GM23338 (cell line): ENCODE data around the gene TMEM37.

ENCODE experiments used
- CREB1 ChIP-seq: fragments of 250-450 bp; sonication (Bioruptor Pico); IDR thresholded peaks from 2 replicates; pipeline ENCODE4 v1.5.0; 2020; ENCODE audit warnings: low read depth, mild to moderate bottlenecking, moderate library complexity
- CTCF ChIP-seq, 2 experiments: fragments of 200-600 bp in 1 of 2; sonication (generic) in 1 of 2; conservative IDR thresholded peaks; 2 replicates each; pipeline versions ENCODE4 v1.5.1 to v1.6.1; 2016 to 2017; ENCODE audit warnings: antibody characterized with exemption in 2 of 2, low read depth in 2 of 2, mild to moderate bottlenecking in 2 of 2, moderate library complexity in 1 of 2
- EZH2 ChIP-seq: fragments of 200-600 bp; sonication (generic); IDR thresholded peaks from one replicate; pipeline ENCODE4 v1.8.0; 2017; ENCODE audit warnings: antibody characterized with exemption, mild to moderate bottlenecking, low read depth; ENCODE audit not compliant: unreplicated experiment
- NANOG ChIP-seq: IDR thresholded peaks from 2 replicates; pipeline ENCODE4 v1.6.1; 2016; ENCODE audit warnings: antibody characterized with exemption, borderline replicate concordance
- POLR2AphosphoS5 ChIP-seq: IDR thresholded peaks from 2 replicates; pipeline ENCODE4 v1.6.1; 2016; ENCODE audit warnings: antibody characterized with exemption, low read depth
- REST ChIP-seq: IDR thresholded peaks from one replicate; pipeline ENCODE4 v1.6.1; 2018; ENCODE audit warnings: antibody characterized with exemption; ENCODE audit not compliant: unreplicated experiment
- ZNF114 ChIP-seq: fragments of 250-450 bp; sonication (Bioruptor Pico); IDR thresholded peaks from 2 replicates; pipeline ENCODE4 v1.5.0; 2020; ENCODE audit warnings: mild to moderate bottlenecking, moderate library complexity

GRCh38 chr2:119428488-119429224, 3.0 kb upstream of the TMEM37 start:
- TF ChIP-seq CTCF (conservative IDR thresholded peaks at IDR 0.05; ENCODE audit: low read depth in 2 of 2) = no peak
- TF ChIP-seq CREB1 = no peak
- no peak for TF ChIP-seq EZH2
- no peak for TF ChIP-seq REST
- no peak for TF ChIP-seq NANOG
- TF ChIP-seq POLR2AphosphoS5 = no peak
- TF ChIP-seq ZNF114 (CRISPR knock-in tag) = no peak
